ENCODE measurements around the gene MAG.
"Not testable (repeated sequence)": the region's sequence is repeated elsewhere in the genome, so short reads cannot be mapped to it uniquely, and the experiment has no call there.

Gene MAG

GRCh38 chr19:35279985-35280821 is 11.8 kb upstream of the MAG start:
- in situ Hi-C loops (cut with MboI; ENCODE audit: low sequenced_read_pairs), result no loop called here

GRCh38 chr19:35281303-35281702 is 10.7 kb upstream of the MAG start:
- in situ Hi-C loops (cut with MboI; ENCODE audit: low sequenced_read_pairs), result no loop called here

- in situ Hi-C loops (cut with MboI; ENCODE audit: low sequenced_read_pairs), result no loop called here
Measured at GRCh38 chr19:35284153-35285094, 7.5 kb upstream of the MAG start.

GRCh38 chr19:35285095-35285449 is 6.9 kb upstream of the MAG start:
- in situ Hi-C loops (cut with MboI; ENCODE audit: low sequenced_read_pairs), result no loop called here

- in situ Hi-C loops (cut with MboI; ENCODE audit: low sequenced_read_pairs), result not testable (repeated sequence)
Measured at GRCh38 chr19:35285465-35285864, 6.5 kb upstream of the MAG start.

GRCh38 chr19:35286101-35286500 is 5.9 kb upstream of the MAG start:
- in situ Hi-C loops (cut with MboI; ENCODE audit: low sequenced_read_pairs), result not testable (repeated sequence)

- in situ Hi-C loops (cut with MboI; ENCODE audit: low sequenced_read_pairs), result no loop called here
Measured at GRCh38 chr19:35287713-35288112, 4.2 kb upstream of the MAG start.

- in situ Hi-C loops (cut with MboI; ENCODE audit: low sequenced_read_pairs), result no loop called here
Measured at GRCh38 chr19:35288331-35288730, 3.6 kb upstream of the MAG start.

GRCh38 chr19:35288906-35289305 is 3.1 kb upstream of the MAG start:
- in situ Hi-C loops (cut with MboI; ENCODE audit: low sequenced_read_pairs), result no loop called here

- in situ Hi-C loops (cut with MboI; ENCODE audit: low sequenced_read_pairs), result no loop called here
Measured at GRCh38 chr19:35290381-35291127, 1.4 kb upstream of the MAG start.

GRCh38 chr19:35291259-35291658 is 702 bp upstream of the MAG start:
- in situ Hi-C loops (cut with MboI; ENCODE audit: low sequenced_read_pairs), result no loop called here

- in situ Hi-C loops (cut with MboI; ENCODE audit: low sequenced_read_pairs), result no loop called here
Measured at GRCh38 chr19:35292421-35293362, 731 bp downstream of the MAG start.

GRCh38 chr19:35293363-35293739 is 1.4 kb downstream of the MAG start:
- in situ Hi-C loops (cut with MboI; ENCODE audit: low sequenced_read_pairs), result no loop called here

- in situ Hi-C loops (cut with MboI; ENCODE audit: low sequenced_read_pairs), result no loop called here
Measured at GRCh38 chr19:35293808-35294207, 1.8 kb downstream of the MAG start.

GRCh38 chr19:35294328-35294727 is 2.4 kb downstream of the MAG start:
- in situ Hi-C loops (cut with MboI; ENCODE audit: low sequenced_read_pairs), result no loop called here

- in situ Hi-C loops (cut with MboI; ENCODE audit: low sequenced_read_pairs), result no loop called here
Measured at GRCh38 chr19:35294859-35295791, 3.2 kb downstream of the MAG start.

GRCh38 chr19:35295792-35296462 is 4.0 kb downstream of the MAG start:
- in situ Hi-C loops (cut with MboI; ENCODE audit: low sequenced_read_pairs), result no loop called here

- in situ Hi-C loops (cut with MboI; ENCODE audit: low sequenced_read_pairs), result no loop called here
Measured at GRCh38 chr19:35296644-35297514, 4.9 kb downstream of the MAG start.
